ENCODE data around the gene GRAMD1C.

Gene GRAMD1C

DNA sequence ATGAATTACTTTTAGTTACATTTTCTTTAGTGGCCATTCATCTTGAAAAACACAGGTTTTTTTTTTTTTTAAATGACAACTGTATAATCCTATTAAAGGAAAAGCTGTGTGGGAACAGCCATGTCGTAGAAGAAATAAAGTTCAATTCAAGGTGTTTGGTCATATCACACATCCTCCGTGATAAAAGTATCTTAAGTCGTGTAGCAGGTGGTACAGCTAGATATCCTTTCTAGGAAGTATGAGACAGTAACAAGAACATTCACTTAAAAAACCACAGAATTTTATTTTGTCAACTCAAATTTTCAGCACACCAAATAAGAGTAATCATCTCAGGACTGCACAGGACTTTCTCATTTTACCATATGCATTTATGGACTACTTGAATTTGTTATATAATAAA is 125.3 kb downstream of the GRAMD1C start:
- no peak overlapping the region for H3K9ac ChIP-seq (ENCODE audit: low read length)
- no peaks in the 10 kb centered on the region for H4K20me1 ChIP-seq (ENCODE audit: insufficient read depth, low read length)
- no peaks in the 10 kb centered on the region for H3F3A ChIP-seq (ENCODE audit: insufficient read depth, low read length)
- TF ChIP-seq, protein P1, sequence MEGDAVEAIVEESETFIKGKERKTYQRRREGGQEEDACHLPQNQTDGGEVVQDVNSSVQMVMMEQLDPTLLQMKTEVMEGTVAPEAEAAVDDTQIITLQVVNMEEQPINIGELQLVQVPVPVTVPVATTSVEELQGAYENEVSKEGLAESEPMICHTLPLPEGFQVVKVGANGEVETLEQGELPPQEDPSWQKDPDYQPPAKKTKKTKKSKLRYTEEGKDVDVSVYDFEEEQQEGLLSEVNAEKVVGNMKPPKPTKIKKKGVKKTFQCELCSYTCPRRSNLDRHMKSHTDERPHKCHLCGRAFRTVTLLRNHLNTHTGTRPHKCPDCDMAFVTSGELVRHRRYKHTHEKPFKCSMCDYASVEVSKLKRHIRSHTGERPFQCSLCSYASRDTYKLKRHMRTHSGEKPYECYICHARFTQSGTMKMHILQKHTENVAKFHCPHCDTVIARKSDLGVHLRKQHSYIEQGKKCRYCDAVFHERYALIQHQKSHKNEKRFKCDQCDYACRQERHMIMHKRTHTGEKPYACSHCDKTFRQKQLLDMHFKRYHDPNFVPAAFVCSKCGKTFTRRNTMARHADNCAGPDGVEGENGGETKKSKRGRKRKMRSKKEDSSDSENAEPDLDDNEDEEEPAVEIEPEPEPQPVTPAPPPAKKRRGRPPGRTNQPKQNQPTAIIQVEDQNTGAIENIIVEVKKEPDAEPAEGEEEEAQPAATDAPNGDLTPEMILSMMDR (IDR thresholded peaks at IDR 0.05; ENCODE audit: low read length) = no peak
- TF ChIP-seq EZH2 (IDR thresholded peaks at IDR 0.05; ENCODE audit: borderline replicate concordance, low read length) = no peak
- no peak overlapping the region for H3K27ac ChIP-seq (ENCODE audit: low read depth, low read length, poor library complexity, severe bottlenecking)
- peaks cover 47% of the 10 kb centered on the region for H3K36me3 ChIP-seq (ENCODE audit: insufficient read depth, low read length)
- H3K4me2 ChIP-seq (ENCODE audit: low read length) = no peak overlapping the region
- no peaks in the 10 kb centered on the region for H3K27me3 ChIP-seq (ENCODE audit: insufficient read depth, low read length)
- H3K79me2 ChIP-seq (ENCODE audit: insufficient read depth, low read length) = no peaks in the 10 kb centered on the region
- no peaks in the 10 kb centered on the region for H3K4me1 ChIP-seq (ENCODE audit: insufficient read depth, low read length, severe bottlenecking)
- H2AFZ ChIP-seq (ENCODE audit: low read length) = no peak overlapping the region
- no peaks in the 10 kb centered on the region for H3K9me2 ChIP-seq (ENCODE audit: low read depth, low read length)
- H3K9me3 ChIP-seq (ENCODE audit: low read length) = no peaks in the 10 kb centered on the region
- H3K4me3 ChIP-seq (ENCODE audit: low read depth, low read length, poor library complexity, severe bottlenecking) = no peak overlapping the region

DNA sequence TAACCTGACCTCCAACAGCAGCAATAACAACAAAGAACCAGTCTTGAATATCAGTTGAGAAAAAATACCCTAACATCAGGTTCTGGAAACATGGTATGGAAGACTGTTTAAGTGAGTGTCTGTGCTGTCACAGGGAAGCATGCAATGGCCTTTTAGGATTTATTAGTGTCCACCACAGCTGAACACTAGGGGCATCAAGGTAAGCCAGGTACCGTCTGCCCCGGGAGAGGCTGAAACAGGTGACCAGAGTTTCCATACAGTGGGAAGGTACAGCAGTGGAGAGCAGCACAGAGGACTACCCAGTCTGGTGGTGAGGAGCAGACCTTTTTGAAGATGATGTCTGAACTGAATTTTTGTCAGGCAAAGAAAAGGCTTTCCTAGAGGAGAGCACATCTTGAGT is 127.6 kb downstream of the GRAMD1C start:
- Histone ChIP-seq H3K9me2 (ENCODE audit: low read depth, low read length) (no peaks in the 10 kb centered on the region), H3F3A (ENCODE audit: insufficient read depth, low read length) (no peaks in the 10 kb centered on the region), H3K79me2 (ENCODE audit: insufficient read depth, low read length) (no peaks in the 10 kb centered on the region), H3K9ac (ENCODE audit: low read length) (no peak overlapping the region), H3K4me1 (ENCODE audit: insufficient read depth, low read length, severe bottlenecking) (no peaks in the 10 kb centered on the region), H3K9me3 (ENCODE audit: low read length) (no peaks in the 10 kb centered on the region), H3K27ac (ENCODE audit: low read depth, low read length, poor library complexity, severe bottlenecking) (no peak overlapping the region), H2AFZ (ENCODE audit: low read length) (no peak overlapping the region), H3K27me3 (ENCODE audit: insufficient read depth, low read length) (no peaks in the 10 kb centered on the region), H3K36me3 (ENCODE audit: insufficient read depth, low read length) (peaks cover 24% of the 10 kb centered on the region), H3K4me3 (ENCODE audit: low read depth, low read length, poor library complexity, severe bottlenecking) (no peak overlapping the region), H4K20me1 (ENCODE audit: insufficient read depth, low read length) (no peaks in the 10 kb centered on the region), H3K4me2 (ENCODE audit: low read length) (no peak overlapping the region)
- TF ChIP-seq, protein P1 (IDR thresholded peaks at IDR 0.05; ENCODE audit: low read length) = peak; percentile 13; the same call in 1 of the 2 replicates
- no peak for TF ChIP-seq EZH2 (IDR thresholded peaks at IDR 0.05; ENCODE audit: borderline replicate concordance, low read length)

DNA sequence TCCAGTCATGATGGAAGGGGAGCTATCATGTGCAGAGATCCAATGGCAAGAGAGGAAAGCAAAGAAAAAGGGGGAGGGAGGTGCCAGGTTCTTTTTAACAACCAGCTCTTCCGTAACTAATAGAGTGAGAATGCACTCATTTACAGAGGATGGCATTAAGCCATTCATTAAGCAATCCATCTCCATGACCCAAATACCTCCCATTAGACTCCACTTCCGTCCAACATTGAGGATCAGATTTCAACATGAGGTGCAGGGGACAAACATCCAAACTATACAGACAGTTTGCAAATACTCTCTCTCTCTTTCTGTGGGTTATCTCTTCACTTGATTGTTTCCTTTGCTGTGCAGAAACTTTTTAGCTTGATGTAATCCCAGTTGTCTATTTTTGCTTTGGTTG is 130.4 kb downstream of the GRAMD1C start:
- no peak overlapping the region for H3K4me3 ChIP-seq (ENCODE audit: low read depth, low read length, poor library complexity, severe bottlenecking)
- H3K27ac ChIP-seq (ENCODE audit: low read depth, low read length, poor library complexity, severe bottlenecking) = no peak overlapping the region
- H4K20me1 ChIP-seq (ENCODE audit: insufficient read depth, low read length) = no peaks in the 10 kb centered on the region
- peaks cover 8% of the 10 kb centered on the region; the same call in 1 of the 2 replicates for H3K9me3 ChIP-seq (ENCODE audit: low read length)
- no peaks in the 10 kb centered on the region for H3F3A ChIP-seq (ENCODE audit: insufficient read depth, low read length)
- H3K4me2 ChIP-seq (ENCODE audit: low read length) = no peak overlapping the region
- no peaks in the 10 kb centered on the region for H3K4me1 ChIP-seq (ENCODE audit: insufficient read depth, low read length, severe bottlenecking)
- no peak overlapping the region for H2AFZ ChIP-seq (ENCODE audit: low read length)
- H3K9ac ChIP-seq (ENCODE audit: low read length) = no peak overlapping the region
- no peaks in the 10 kb centered on the region for H3K27me3 ChIP-seq (ENCODE audit: insufficient read depth, low read length)
- no peaks in the 10 kb centered on the region for H3K79me2 ChIP-seq (ENCODE audit: insufficient read depth, low read length)
- no peaks in the 10 kb centered on the region for H3K9me2 ChIP-seq (ENCODE audit: low read depth, low read length)
- H3K36me3 ChIP-seq (ENCODE audit: insufficient read depth, low read length) = peaks cover 12% of the 10 kb centered on the region
- TF ChIP-seq, protein P1 (IDR thresholded peaks at IDR 0.05; ENCODE audit: low read length) = no peak
- no peak for TF ChIP-seq EZH2 (IDR thresholded peaks at IDR 0.05; ENCODE audit: borderline replicate concordance, low read length)
